HG03439 (cell line): ENCODE results near the gene SPAG17.

Experiments used
- ATAC-seq: cut with Tn5 transposase; IDR thresholded peaks from one replicate; pipeline ENCODE4 v1.9.1; 2021; ENCODE audit warnings: mild to moderate bottlenecking, moderate library complexity; ENCODE audit not compliant: unreplicated experiment

Gene SPAG17

DNA sequence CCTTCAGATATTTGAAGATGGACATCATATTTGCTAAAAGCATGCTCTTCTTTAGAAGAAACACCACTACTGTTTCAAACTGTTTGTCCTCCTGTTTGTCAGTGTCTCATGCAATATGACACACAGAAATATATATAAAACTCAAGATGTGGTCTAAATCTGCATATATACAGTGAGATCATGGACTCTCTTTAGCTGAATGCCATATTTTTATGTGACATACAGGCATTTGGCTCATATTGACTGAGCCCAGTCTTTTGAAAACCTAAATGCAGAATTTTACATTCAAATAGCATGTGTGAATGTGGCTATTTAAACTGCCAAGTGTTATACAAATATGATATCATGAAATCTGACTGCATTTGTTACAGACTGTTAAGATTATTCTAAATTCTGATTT, 274.0 kb downstream of the SPAG17 start:
- ATAC-seq, result no peak

DNA sequence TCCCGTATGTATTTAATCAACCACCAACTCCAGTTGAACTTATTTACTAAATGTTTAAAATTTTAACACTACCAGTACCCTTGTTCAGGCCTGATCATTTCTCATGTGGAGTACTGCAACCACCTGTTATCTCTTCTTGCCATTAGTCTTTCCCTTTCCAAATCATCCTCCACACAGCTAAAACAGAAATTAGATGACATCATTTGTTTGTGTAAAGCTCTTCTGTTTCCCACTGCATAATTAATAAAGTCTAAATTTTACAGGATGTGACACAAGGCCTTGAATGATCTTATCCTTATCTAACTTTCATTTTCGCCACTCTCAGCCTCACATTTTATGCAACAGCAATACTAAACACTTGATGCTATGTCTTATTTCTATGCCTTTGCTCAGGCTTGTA, 280.0 kb downstream of the SPAG17 start:
- no peak for ATAC-seq

DNA sequence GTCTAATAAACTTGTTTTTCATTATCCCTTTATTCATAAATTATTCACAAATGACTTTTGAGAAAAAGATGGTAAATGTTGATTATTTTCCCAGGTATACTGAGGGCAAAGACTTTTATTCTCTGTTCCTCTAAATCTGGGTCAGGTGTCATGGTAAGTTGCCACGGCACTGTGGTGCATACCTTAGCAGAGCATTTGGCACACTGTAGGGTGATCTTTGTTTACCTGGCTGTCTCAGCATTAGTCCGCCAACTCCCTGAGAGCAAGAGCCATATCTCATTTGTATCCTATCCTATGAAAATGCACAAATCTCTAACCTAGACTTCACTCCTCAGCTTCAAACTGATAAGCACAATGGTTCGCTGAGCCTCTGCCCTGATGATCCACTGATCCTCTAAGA, 280.5 kb downstream of the SPAG17 start:
- no peak for ATAC-seq
